Measurements from ENCODE around the gene GREB1.

DNA sequence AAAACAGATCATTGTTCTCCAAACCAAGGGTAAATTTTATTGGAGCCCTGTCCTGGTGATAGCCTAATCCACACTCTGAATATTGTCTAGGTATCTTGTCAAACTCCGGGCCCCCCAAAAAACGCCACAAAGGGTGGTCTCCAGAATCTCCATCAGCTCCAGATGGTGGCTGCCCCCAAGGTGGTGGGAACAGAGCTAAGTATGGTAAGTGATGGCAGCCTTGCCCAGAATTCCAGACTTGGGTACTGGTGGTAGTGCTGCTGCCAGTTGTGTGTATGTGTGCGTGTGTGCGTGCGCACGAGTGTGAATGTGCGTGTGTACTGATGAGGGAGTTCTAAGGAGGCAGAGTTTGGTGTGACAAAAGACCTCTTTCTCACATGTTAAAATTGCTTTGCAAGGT, 51.2 kb downstream of the GREB1 start:
- TF ChIP-seq NFIC (IDR thresholded peaks at IDR 0.05) (no peak), MAX (IDR thresholded peaks at IDR 0.05) (no peak), RAD21 (IDR thresholded peaks at IDR 0.05; ENCODE audit: low read depth) (no peak), CREB1 (IDR thresholded peaks at IDR 0.05; ENCODE audit: low read depth) (no peak), CEBPB (IDR thresholded peaks at IDR 0.05) (no peak), EP300 (IDR thresholded peaks at IDR 0.05; ENCODE audit: borderline replicate concordance) (no peak), ZBTB7A (IDR thresholded peaks at IDR 0.05; ENCODE audit: low read depth) (no peak), YY1 (IDR thresholded peaks at IDR 0.05; ENCODE audit: low read depth) (no peak), TEAD4 (IDR thresholded peaks at IDR 0.05) (no peak), TCF12 (IDR thresholded peaks at IDR 0.05; ENCODE audit: low read depth) (no peak)
